Middle frontal gyrus (tissue), 1 donor: ENCODE data around the gene RBL1.
"Not testable (repeated sequence)": the region's sequence is repeated elsewhere in the genome, so short reads cannot be mapped to it uniquely, and the experiment has no call there.

Experiments
- DNase-seq: peaks from one replicate; pipeline ENCODE4 v3.0.0-alpha.2; 2015; ENCODE audit warnings: low spot score; ENCODE audit errors: extremely low spot score

The RBL1 gene

GRCh38 chr20:36998652-36999051 is 97.1 kb downstream of the RBL1 start:
- no peak for DNase-seq

- no peak for DNase-seq
Measured at GRCh38 chr20:36997121-36997520, 98.7 kb downstream of the RBL1 start.

GRCh38 chr20:36994221-36994620 is 101.6 kb downstream of the RBL1 start:
- DNase-seq: not testable (repeated sequence)

GRCh38 chr20:36992802-36993334 is 102.9 kb downstream of the RBL1 start:
- DNase-seq: no peak

GRCh38 chr20:36991703-36992102 is 104.1 kb downstream of the RBL1 start:
- DNase-seq: no peak

- DNase-seq: no peak
Measured at GRCh38 chr20:36989797-36990196, 106.0 kb downstream of the RBL1 start.

GRCh38 chr20:36988494-36988966 is 107.3 kb downstream of the RBL1 start:
- DNase-seq: no peak

- DNase-seq: no peak
Measured at GRCh38 chr20:36984257-36984638, 111.5 kb downstream of the RBL1 start.

- DNase-seq: no peak
Measured at GRCh38 chr20:36975099-36975818, 120.5 kb downstream of the RBL1 start.

GRCh38 chr20:36974660-36975059 is 121.1 kb downstream of the RBL1 start:
- no peak for DNase-seq

- no peak for DNase-seq
Measured at GRCh38 chr20:36971103-36971502, 124.7 kb downstream of the RBL1 start.

- DNase-seq: no peak
Measured at GRCh38 chr20:36969478-36970186, 126.2 kb downstream of the RBL1 start.

GRCh38 chr20:36969051-36969450 is 126.7 kb downstream of the RBL1 start:
- DNase-seq: no peak

- DNase-seq: no peak
Measured at GRCh38 chr20:36967636-36968035, 128.2 kb downstream of the RBL1 start.

GRCh38 chr20:36966965-36967364 is 128.8 kb downstream of the RBL1 start:
- not testable (repeated sequence) for DNase-seq

GRCh38 chr20:36962354-36962941 is 133.3 kb downstream of the RBL1 start:
- not testable (repeated sequence) for DNase-seq

- DNase-seq: no peak
Measured at GRCh38 chr20:36959242-36959641, 136.6 kb downstream of the RBL1 start.

- DNase-seq: no peak
Measured at GRCh38 chr20:36957875-36958667, 137.7 kb downstream of the RBL1 start.

- DNase-seq: no peak
Measured at GRCh38 chr20:36956674-36957073, 139.1 kb downstream of the RBL1 start.

- DNase-seq: no peak
Measured at GRCh38 chr20:36956016-36956415, 139.8 kb downstream of the RBL1 start.

GRCh38 chr20:36951979-36952738 is 143.6 kb downstream of the RBL1 start:
- DNase-seq: no peak
